ENCODE results near the gene NINJ2.
"Not testable (repeated sequence)": the region's sequence is repeated elsewhere in the genome, so short reads cannot be mapped to it uniquely, and the experiment has no call there.

Gene NINJ2

GRCh38 chr12:632102-632696 is 31.0 kb downstream of the NINJ2 start:
- H3K4me2 ChIP-seq (ENCODE audit: insufficient read depth, low read length): no peak overlapping the region
- no peaks in the 10 kb centered on the region for H3K9me3 ChIP-seq (ENCODE audit: insufficient read depth, low read length, severe bottlenecking)
- TF ChIP-seq CTCF (IDR thresholded peaks at IDR 0.05; ENCODE audit: borderline replicate concordance, extremely low read depth, low read length, poor library complexity, severe bottlenecking): no peak
- no peak for TF ChIP-seq EZH2 (IDR thresholded peaks at IDR 0.05; ENCODE audit: borderline replicate concordance, low read depth, low read length, severe bottlenecking)
- H2AFZ ChIP-seq (ENCODE audit: low read depth, low read length): no peak overlapping the region
- peaks cover 19% of the 10 kb centered on the region for H3K4me1 ChIP-seq (ENCODE audit: insufficient read depth, low read length)
- H4K20me1 ChIP-seq (ENCODE audit: insufficient read depth, low read length): no peaks in the 10 kb centered on the region
- H3K79me2 ChIP-seq (ENCODE audit: insufficient read depth, low read length): no peaks in the 10 kb centered on the region
- no peak overlapping the region for H3K27ac ChIP-seq (ENCODE audit: low read length)
- H3K36me3 ChIP-seq (ENCODE audit: insufficient read depth, low read length): no peaks in the 10 kb centered on the region
- ATAC-seq (ENCODE audit: insufficient read depth, low read depth) (no peak), DNase-seq (no peak)
- no peak overlapping the region for H3K4me3 ChIP-seq (ENCODE audit: low read depth in 1 of 2, low read length in 2 of 2)
- H3K27me3 ChIP-seq (ENCODE audit: insufficient read depth, low read length, poor library complexity): no peaks in the 10 kb centered on the region
- no peak overlapping the region for H3K9ac ChIP-seq (ENCODE audit: low read depth, low read length)

- Histone ChIP-seq H3K36me3 (ENCODE audit: insufficient read depth, low read length) (no peaks in the 10 kb centered on the region), H3K27ac (ENCODE audit: low read length) (peak overlapping the region; percentile 82), H3K4me3 (ENCODE audit: low read depth in 1 of 2, low read length in 2 of 2) (peak overlapping the region; percentile 36 to 57; a peak in 3 of 4 replicates), H3K9me3 (ENCODE audit: insufficient read depth, low read length, severe bottlenecking) (no peaks in the 10 kb centered on the region), H4K20me1 (ENCODE audit: insufficient read depth, low read length) (no peaks in the 10 kb centered on the region), H2AFZ (ENCODE audit: low read depth, low read length) (peak overlapping the region; percentile 91), H3K4me2 (ENCODE audit: insufficient read depth, low read length) (peak overlapping the region; percentile 61), H3K27me3 (ENCODE audit: insufficient read depth, low read length, poor library complexity) (no peaks in the 10 kb centered on the region), H3K4me1 (ENCODE audit: insufficient read depth, low read length) (peaks cover 19% of the 10 kb centered on the region), H3K9ac (ENCODE audit: low read depth, low read length) (peak overlapping the region; percentile 62), H3K79me2 (ENCODE audit: insufficient read depth, low read length) (no peaks in the 10 kb centered on the region)
- TF ChIP-seq EZH2 (IDR thresholded peaks at IDR 0.05; ENCODE audit: borderline replicate concordance, low read depth, low read length, severe bottlenecking): no peak
- TF ChIP-seq CTCF (IDR thresholded peaks at IDR 0.05; ENCODE audit: borderline replicate concordance, extremely low read depth, low read length, poor library complexity, severe bottlenecking): no peak
- peak; percentile 98 for ATAC-seq (ENCODE audit: insufficient read depth, low read depth)
- peak; percentile 78 for DNase-seq
Measured at GRCh38 chr12:630656-631632, 32.3 kb downstream of the NINJ2 start.

GRCh38 chr12:628742-629078 is 34.5 kb downstream of the NINJ2 start:
- H3K27me3 ChIP-seq (ENCODE audit: insufficient read depth, low read length, poor library complexity); DNase-seq; H3K9ac ChIP-seq (ENCODE audit: low read depth, low read length); H3K4me2 ChIP-seq (ENCODE audit: insufficient read depth, low read length); ATAC-seq (ENCODE audit: insufficient read depth, low read depth); H3K9me3 ChIP-seq (ENCODE audit: insufficient read depth, low read length, severe bottlenecking); H4K20me1 ChIP-seq (ENCODE audit: insufficient read depth, low read length); H3K36me3 ChIP-seq (ENCODE audit: insufficient read depth, low read length); H3K27ac ChIP-seq (ENCODE audit: low read length); H3K4me3 ChIP-seq (ENCODE audit: low read depth in 1 of 2, low read length in 2 of 2); H2AFZ ChIP-seq (ENCODE audit: low read depth, low read length); H3K79me2 ChIP-seq (ENCODE audit: insufficient read depth, low read length): not testable (repeated sequence)
- H3K4me1 ChIP-seq (ENCODE audit: insufficient read depth, low read length): peaks cover 19% of the 10 kb centered on the region

Measured in DND-41 (cell line).